Tibial nerve (tissue), 4 donors: ENCODE data around the gene CENPL. TPM values are rescaled to one million over a fixed set of nuclear protein-coding genes. Genes with fewer than 3 reads are reported as not detected.
"Not testable (repeated sequence)": the region's sequence is repeated elsewhere in the genome, so short reads cannot be mapped to it uniquely, and the experiment has no call there.

ENCODE experiments used
- DNase-seq, 2 donors: peaks; one replicate each; pipeline ENCODE4 v3.0.0-alpha.2; 2019; ENCODE audit warnings: low spot score in 2 of 2
- H3K27ac ChIP-seq, 4 donors: fragments of 200-600 bp; sonication (generic) in 3 of 4; one replicate each; pipeline ENCODE4 v1.5.1; 2017 to 2019; ENCODE audit warnings: mild to moderate bottlenecking in 1 of 4
- H3K27me3 ChIP-seq, 2 donors: fragments of 200-600 bp; sonication (generic) in 1 of 2; one replicate each; pipeline versions ENCODE4 v1.5.1 to v1.6.0; 2017 to 2019
- H3K36me3 ChIP-seq, 3 donors: fragments of 200-600 bp; sonication (generic); one replicate each; pipeline ENCODE4 v1.5.1; 2018 to 2019
- H3K4me1 ChIP-seq, 4 donors: fragments of 200-600 bp; sonication (generic) in 3 of 4; one replicate each; pipeline ENCODE4 v1.5.1; 2017 to 2019
- H3K4me3 ChIP-seq, 4 donors: fragments of 200-600 bp; sonication (generic) in 3 of 4; one replicate each; pipeline ENCODE4 v1.5.1; 2017 to 2019; ENCODE audit warnings: mild to moderate bottlenecking in 1 of 4, moderate library complexity in 1 of 4
- H3K9me3 ChIP-seq, 4 donors: fragments of 200-600 bp; sonication (generic) in 3 of 4; one replicate each; pipeline ENCODE4 v1.5.1; 2017 to 2019
- EP300 ChIP-seq, 2 donors: sonication (generic); formaldehyde crosslinking; IDR thresholded peaks; one replicate each; pipeline ENCODE4 v1.6.1; 2017; ENCODE audit warnings: antibody characterized with exemption in 2 of 2, mild to moderate bottlenecking in 1 of 2
- POLR2A ChIP-seq, 2 donors: fragments of 450-650 bp; IDR thresholded peaks; one replicate each; pipeline ENCODE4 v1.6.1; 2017; ENCODE audit warnings: antibody characterized with exemption in 2 of 2, mild to moderate bottlenecking in 2 of 2, moderate library complexity in 2 of 2
- WGBS, 2 donors: methylation state at CpG; one replicate each; pipeline ENCODE4 v1.1.5; 2018; 5-methylcytosine and 5-hydroxymethylcytosine counted together
- total RNA-seq, 4 donors: library from RNA; depleted of rRNA; stranded (reverse); fragments of >200 nt; gene quantifications; one replicate each; pipeline ENCODE4 v1.1.0, GENCODE V29; 2016
- TF ChIP-seq, protein P1 (sequence below), 5 experiments: fragments of 200-600 bp in 3 of 5; fragments of 450-650 bp in 2 of 5; sonication (generic) in 3 of 5; IDR thresholded peaks; one replicate each; pipeline ENCODE4 v1.5.1; 2016 to 2019; ENCODE audit warnings: antibody characterized with exemption in 5 of 5, mild to moderate bottlenecking in 3 of 5, moderate library complexity in 2 of 5

Gene CENPL
- total RNA-seq, 4 donors from 2014 or later = 4.2 to 8.1 (median 5.1) TPM

DNA sequence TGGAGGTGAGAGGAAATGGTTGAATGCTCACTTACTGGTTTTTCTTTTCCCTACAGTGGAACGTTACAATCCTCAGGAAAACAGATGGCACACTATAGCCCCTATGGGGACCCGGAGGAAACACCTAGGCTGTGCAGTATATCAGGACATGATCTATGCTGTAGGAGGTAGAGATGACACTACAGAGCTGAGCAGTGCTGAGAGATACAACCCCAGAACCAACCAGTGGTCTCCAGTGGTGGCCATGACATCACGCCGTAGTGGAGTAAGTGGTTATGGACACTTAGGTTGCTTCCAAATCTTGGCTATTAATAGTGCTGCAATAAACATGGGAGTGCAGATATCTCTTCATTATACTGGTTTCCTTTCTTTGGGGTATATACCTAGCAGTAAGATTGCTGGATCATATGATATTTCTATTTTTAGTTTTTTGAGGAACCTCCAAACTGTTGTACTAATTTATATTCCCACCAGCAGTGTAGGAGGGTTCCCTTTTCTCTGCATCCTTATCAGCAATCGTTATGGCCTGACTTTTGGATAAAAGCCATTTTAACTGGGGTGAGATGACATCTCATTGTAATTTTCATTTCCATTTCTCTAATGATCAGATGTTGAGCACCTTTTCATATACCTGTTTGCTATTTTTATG, 49.0 kb downstream of the CENPL start:
- H3K27me3 ChIP-seq = no peaks in the 10 kb centered on the region
- whole genome bisulfite sequencing, 2 donors = 91 to 93% methylated on average over 5 of the region's 5 CpGs

GRCh38 chr1:173771560-173771959, 53.1 kb downstream of the CENPL start:
- 88 to 95% methylated on average over 1 of the region's 1 CpG for WGBS, 2 donors
- TF ChIP-seq, protein P1, sequence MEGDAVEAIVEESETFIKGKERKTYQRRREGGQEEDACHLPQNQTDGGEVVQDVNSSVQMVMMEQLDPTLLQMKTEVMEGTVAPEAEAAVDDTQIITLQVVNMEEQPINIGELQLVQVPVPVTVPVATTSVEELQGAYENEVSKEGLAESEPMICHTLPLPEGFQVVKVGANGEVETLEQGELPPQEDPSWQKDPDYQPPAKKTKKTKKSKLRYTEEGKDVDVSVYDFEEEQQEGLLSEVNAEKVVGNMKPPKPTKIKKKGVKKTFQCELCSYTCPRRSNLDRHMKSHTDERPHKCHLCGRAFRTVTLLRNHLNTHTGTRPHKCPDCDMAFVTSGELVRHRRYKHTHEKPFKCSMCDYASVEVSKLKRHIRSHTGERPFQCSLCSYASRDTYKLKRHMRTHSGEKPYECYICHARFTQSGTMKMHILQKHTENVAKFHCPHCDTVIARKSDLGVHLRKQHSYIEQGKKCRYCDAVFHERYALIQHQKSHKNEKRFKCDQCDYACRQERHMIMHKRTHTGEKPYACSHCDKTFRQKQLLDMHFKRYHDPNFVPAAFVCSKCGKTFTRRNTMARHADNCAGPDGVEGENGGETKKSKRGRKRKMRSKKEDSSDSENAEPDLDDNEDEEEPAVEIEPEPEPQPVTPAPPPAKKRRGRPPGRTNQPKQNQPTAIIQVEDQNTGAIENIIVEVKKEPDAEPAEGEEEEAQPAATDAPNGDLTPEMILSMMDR (IDR thresholded peaks at IDR 0.05) = no peak
- no peak for TF ChIP-seq EP300 (IDR thresholded peaks at IDR 0.05)
- TF ChIP-seq POLR2A (IDR thresholded peaks at IDR 0.05) = no peak

More for the DNA sequence above, 49.0 kb downstream of the CENPL start:
- no peak overlapping the region for H3K27ac ChIP-seq
- peaks cover 0 to 16% (median 0%) of the 10 kb centered on the region in 4 donors for H3K9me3 ChIP-seq
- TF ChIP-seq EP300 (IDR thresholded peaks at IDR 0.05) = no peak
- no peak for TF ChIP-seq POLR2A (IDR thresholded peaks at IDR 0.05)
- TF ChIP-seq, protein P1 (IDR thresholded peaks at IDR 0.05) = no peak
- no peak for DNase-seq
- peaks cover 0 to 74% (median 0%) of the 10 kb centered on the region in 3 donors for H3K36me3 ChIP-seq
- H3K4me1 ChIP-seq = no peaks in the 10 kb centered on the region
- H3K4me3 ChIP-seq = no peak overlapping the region

DNA sequence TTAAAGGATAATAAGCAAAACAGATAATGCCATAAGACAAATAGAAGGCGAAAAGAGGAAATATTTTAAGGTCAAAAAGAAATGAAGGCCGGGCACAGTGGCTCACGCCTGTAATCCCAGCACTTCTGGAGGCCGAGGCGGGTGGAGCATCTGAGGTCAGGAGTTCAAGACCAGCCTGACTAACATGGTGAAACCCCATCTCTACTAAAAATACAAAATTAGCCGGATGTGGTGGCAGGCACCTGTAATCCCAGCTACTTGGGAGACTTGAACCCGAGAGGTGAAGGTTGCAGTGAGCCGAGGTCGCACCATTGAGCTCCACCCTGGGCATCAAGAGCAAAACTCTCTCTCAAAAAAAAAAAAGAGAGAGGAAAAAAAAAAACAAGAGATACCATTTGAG, 54.4 kb downstream of the CENPL start:
- H3K36me3 ChIP-seq = peaks cover 0 to 64% (median 0%) of the 10 kb centered on the region in 3 donors
- not testable (repeated sequence) for H3K27ac ChIP-seq, H3K4me1 ChIP-seq, H3K27me3 ChIP-seq, DNase-seq, H3K4me3 ChIP-seq, H3K9me3 ChIP-seq
- 90 to 92% methylated on average over 9 of the region's 9 CpGs for WGBS, 2 donors

More at GRCh38 chr1:173771560-173771959, 53.1 kb downstream of the CENPL start:
- Histone ChIP-seq H3K4me1 (no peaks in the 10 kb centered on the region), H3K9me3 (peaks cover 0 to 7% (median 0%) of the 10 kb centered on the region in 4 donors), H3K27me3 (no peaks in the 10 kb centered on the region), H3K36me3 (peaks cover 0 to 64% (median 0%) of the 10 kb centered on the region in 3 donors), H3K4me3 (no peak overlapping the region), H3K27ac (no peak overlapping the region)
- DNase-seq = no peak

DNA sequence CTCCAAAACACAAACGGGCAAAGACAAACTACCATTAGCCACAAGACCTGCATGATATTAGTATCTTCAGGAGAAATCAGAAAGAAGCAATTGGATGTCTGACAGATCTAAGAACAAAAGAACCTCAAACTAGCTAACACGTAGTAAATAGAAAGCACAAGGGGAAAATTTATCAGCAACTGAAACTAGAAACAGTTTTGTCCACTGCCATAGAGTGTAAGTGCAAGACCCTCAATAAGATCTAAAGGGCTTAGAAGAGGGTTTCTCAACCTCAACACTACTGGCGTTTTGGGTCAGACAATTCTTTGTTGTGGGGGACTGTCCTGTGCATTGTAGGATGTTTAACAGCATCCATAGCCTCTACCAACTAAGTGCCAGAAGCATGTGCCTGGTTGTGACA, 55.9 kb downstream of the CENPL start:
- peaks cover 0 to 3% (median 0%) of the 10 kb centered on the region in 4 donors for H3K9me3 ChIP-seq
- H3K4me3 ChIP-seq = no peak overlapping the region
- DNase-seq = no peak
- no peak overlapping the region for H3K27ac ChIP-seq
- no peak for TF ChIP-seq EP300 (IDR thresholded peaks at IDR 0.05)
- TF ChIP-seq, protein P1 (IDR thresholded peaks at IDR 0.05) = no peak
- no peak for TF ChIP-seq POLR2A (IDR thresholded peaks at IDR 0.05)
- H3K36me3 ChIP-seq = peaks cover 0 to 63% (median 0%) of the 10 kb centered on the region in 3 donors
- H3K4me1 ChIP-seq = no peaks in the 10 kb centered on the region
- no peaks in the 10 kb centered on the region for H3K27me3 ChIP-seq
- WGBS, 2 donors = 67 to 83% methylated on average over 3 of the region's 3 CpGs

GRCh38 chr1:173768206-173768605, 56.5 kb downstream of the CENPL start:
- WGBS, 2 donors = 75 to 82% methylated on average over 2 of the region's 2 CpGs

DNA sequence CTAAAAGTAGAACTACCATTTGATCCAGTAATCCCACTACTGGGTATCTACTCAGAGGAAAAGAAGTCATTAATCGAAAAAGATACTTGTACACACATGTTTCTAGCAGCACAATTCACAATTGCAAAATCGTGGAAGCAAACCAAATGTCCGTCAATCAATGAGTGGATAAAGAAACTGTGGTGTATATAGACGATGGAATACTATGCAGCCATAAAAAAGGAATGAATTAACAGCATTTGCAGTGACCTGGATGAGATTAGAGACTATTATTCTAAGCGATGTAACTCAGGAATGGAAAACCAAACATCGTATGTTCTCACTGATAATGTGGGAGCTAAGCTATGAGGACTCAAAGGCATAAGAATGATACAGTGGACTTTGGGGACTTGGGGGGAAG, 60.4 kb downstream of the CENPL start:
- H3K36me3 ChIP-seq = peaks cover 0 to 53% (median 0%) of the 10 kb centered on the region in 3 donors
- H3K27me3 ChIP-seq, DNase-seq, H3K4me1 ChIP-seq, H3K27ac ChIP-seq, H3K4me3 ChIP-seq: not testable (repeated sequence)
- H3K9me3 ChIP-seq = peaks cover 0 to 17% (median 2%) of the 10 kb centered on the region in 4 donors
- 97 to 98% methylated on average over 6 of the region's 6 CpGs for WGBS, 2 donors

More at GRCh38 chr1:173768206-173768605, 56.5 kb downstream of the CENPL start:
- no peak for DNase-seq
- Histone ChIP-seq H3K4me1 (no peaks in the 10 kb centered on the region), H3K27ac (no peak overlapping the region), H3K36me3 (peaks cover 0 to 60% (median 0%) of the 10 kb centered on the region in 3 donors), H3K27me3 (no peaks in the 10 kb centered on the region), H3K9me3 (peaks cover 0 to 9% (median 1%) of the 10 kb centered on the region in 4 donors), H3K4me3 (no peak overlapping the region)
- no peak for TF ChIP-seq EP300 (IDR thresholded peaks at IDR 0.05)
- TF ChIP-seq POLR2A (IDR thresholded peaks at IDR 0.05) = no peak
- TF ChIP-seq, protein P1 (IDR thresholded peaks at IDR 0.05) = no peak
